Testis (tissue), 3 donors: ENCODE measurements around the gene NUPR1. TPM values are rescaled to one million over a fixed set of nuclear protein-coding genes. Genes with fewer than 3 reads are reported as not detected.

Experiments used
- DNase-seq: peaks from one replicate; pipeline ENCODE4 v3.0.0-alpha.2; 2019
- H3K27ac ChIP-seq, 2 donors: fragments of 200-600 bp; sonication (generic); one replicate each; pipeline ENCODE4 v1.5.1; 2019
- H3K27me3 ChIP-seq: fragments of 200-600 bp; sonication (generic); one replicate; pipeline ENCODE4 v1.5.1; 2019
- H3K36me3 ChIP-seq: fragments of 200-600 bp; sonication (generic); one replicate; pipeline ENCODE4 v1.5.1; 2017; ENCODE audit warnings: low read depth; ENCODE audit errors: missing control alignments
- H3K4me1 ChIP-seq: fragments of 200-600 bp; sonication (generic); one replicate; pipeline ENCODE4 v1.5.1; 2019
- H3K4me3 ChIP-seq, 2 donors: fragments of 200-600 bp; sonication (generic); one replicate each; pipeline ENCODE4 v1.5.1; 2017 to 2019
- H3K9me3 ChIP-seq: fragments of 200-600 bp; sonication (generic); one replicate; pipeline ENCODE4 v1.5.1; 2017
- CTCF ChIP-seq, 3 experiments: fragments of 450-650 bp in 2 of 3; fragments of 200-600 bp in 1 of 3; sonication (generic) in 1 of 3; IDR thresholded peaks; one replicate each; pipeline ENCODE4 v1.5.1; 2016 to 2019; ENCODE audit warnings: antibody characterized with exemption in 3 of 3, mild to moderate bottlenecking in 2 of 3, moderate library complexity in 1 of 3
- POLR2A ChIP-seq: fragments of 450-650 bp; IDR thresholded peaks from one replicate; pipeline ENCODE4 v1.6.1; 2017; ENCODE audit warnings: antibody characterized with exemption, mild to moderate bottlenecking, moderate library complexity
- WGBS, 2 donors: methylation state at CpG; one replicate each; pipeline ENCODE4 v1.1.5; 2018; 5-methylcytosine and 5-hydroxymethylcytosine counted together
- intact Hi-C: fragments of 100-400 bp; cut with DNase I; formaldehyde crosslinking; loops from one replicate; pipeline ENCODE4 v1.15.1; 2023; ENCODE audit warnings: low total_unique reads
- polyA plus RNA-seq: library from polyadenylated mRNA; stranded (reverse); fragments of 350-450 nt; fragmentation: Illumina TruSeq; extraction: RNeasy Lipid Tissue Mini Kit (QIAGEN cat#74804); gene quantifications from one replicate; pipeline ENCODE4 v1.2.3, GENCODE V29; 2014; ENCODE audit warnings: low read depth, low replicate concordance; ENCODE audit not compliant: insufficient read depth
- total RNA-seq, 2 donors: library from RNA; depleted of rRNA; stranded (reverse); fragments of >200 nt; gene quantifications; one replicate each; pipeline ENCODE4 v1.2.3, GENCODE V29; 2016

Gene NUPR1
- total and polyA plus RNA-seq, 3 donors from 2014 or later, result 38.0 to 159 (median 46.6) TPM

DNA sequence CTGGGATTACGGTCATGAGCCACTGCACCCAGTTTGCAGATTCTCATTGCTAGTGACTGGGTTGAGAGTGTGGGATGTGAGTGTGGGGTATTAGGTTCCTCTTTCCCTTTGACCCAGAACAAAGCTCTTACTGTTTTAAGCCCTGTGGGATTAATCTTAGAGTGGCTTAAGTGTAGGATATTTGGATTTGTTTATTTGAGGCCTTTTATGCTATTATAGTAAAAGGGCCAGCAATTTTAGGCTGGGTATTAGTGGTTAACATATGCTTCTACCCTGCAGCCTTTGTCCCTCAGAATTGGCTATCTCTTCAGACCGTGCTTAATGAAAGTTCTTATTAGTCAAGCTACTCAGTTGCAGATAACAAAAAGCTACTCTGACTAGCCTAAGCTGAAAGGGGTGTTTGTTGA lies 18.1 kb upstream of the NUPR1 start:
- Histone ChIP-seq H3K27ac (no peak overlapping the region), H3K36me3 (no peaks in the 10 kb centered on the region), H3K4me1 (peaks cover 19% of the 10 kb centered on the region), H3K27me3 (no peaks in the 10 kb centered on the region), H3K9me3 (no peaks in the 10 kb centered on the region), H3K4me3 (no peak overlapping the region)
- DNase-seq, result no peak
- TF ChIP-seq CTCF (IDR thresholded peaks at IDR 0.05), result no peak
- TF ChIP-seq POLR2A, result no peak
- intact Hi-C loops, result no loop called here
- 55 to 70% methylated on average over 2 of the region's 2 CpGs for WGBS, 2 donors

DNA sequence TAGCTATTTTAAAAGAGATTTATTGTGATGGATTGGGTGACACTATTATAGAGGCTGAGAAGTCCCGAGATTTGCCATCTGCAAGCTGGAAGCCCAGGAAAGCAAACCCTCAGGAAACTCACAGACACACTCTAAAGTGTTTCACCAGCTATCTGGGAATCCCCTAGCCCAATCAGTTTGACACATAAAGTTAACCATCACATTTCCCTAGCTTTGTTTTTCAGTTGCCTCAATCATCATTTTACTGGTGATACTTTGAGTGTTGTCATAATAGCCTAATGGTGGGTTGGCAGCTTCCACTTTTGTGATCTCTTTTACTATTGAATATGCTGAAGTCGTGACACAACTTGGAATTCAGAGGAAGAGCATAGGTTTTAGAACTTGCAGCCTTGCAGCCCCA lies 16.8 kb upstream of the NUPR1 start:
- Histone ChIP-seq H3K27me3 (no peaks in the 10 kb centered on the region), H3K27ac (no peak overlapping the region), H3K36me3 (no peaks in the 10 kb centered on the region), H3K4me3 (no peak overlapping the region), H3K4me1 (peaks cover 12% of the 10 kb centered on the region), H3K9me3 (no peaks in the 10 kb centered on the region)
- intact Hi-C loops, result no loop called here
- 67 to 87% methylated on average over 2 of the region's 2 CpGs for WGBS, 2 donors
- TF ChIP-seq CTCF (IDR thresholded peaks at IDR 0.05) (no peak), POLR2A (no peak)
- DNase-seq, result no peak

DNA sequence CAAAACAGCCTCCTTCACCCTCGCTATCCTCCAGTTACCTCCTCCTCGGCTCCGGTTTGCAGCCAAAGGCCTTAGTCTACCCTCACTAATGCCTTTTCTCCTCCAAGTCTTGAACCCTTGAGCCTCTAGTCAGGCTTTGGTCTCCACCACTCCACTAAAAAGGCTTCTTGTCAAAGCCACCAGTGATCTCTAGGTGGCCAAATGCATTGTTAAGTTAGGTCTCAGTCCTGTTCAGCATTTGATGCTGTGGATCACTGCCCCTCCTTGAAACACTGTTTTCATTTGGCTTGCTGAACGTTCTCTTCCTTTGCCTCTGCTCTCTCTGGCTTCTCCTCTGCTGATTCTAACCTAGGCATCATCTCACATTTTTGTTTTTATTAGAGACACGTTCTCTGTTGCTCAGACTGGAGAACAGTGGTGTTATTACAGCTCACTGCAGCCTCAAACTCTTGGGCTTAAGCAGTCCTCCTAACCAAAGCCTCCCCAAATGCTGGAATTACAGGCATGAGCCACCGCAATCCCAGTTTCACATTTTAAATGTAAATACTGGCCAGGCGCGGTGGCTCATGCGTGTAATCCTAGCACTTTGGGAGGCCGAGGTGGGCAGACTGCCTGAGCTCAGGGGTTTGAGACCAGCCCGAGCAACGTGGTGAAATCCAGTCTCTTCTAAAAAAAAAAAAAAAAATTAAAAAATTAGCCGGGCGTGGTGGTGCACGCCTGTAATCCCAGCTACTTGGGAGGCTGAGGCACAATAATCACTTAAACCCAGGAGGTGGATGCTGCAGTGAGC lies 16.1 kb upstream of the NUPR1 start:
- H3K27ac ChIP-seq, result peak overlapping the region; percentile 92 to 95
- H3K27me3 ChIP-seq, result no peaks in the 10 kb centered on the region
- H3K4me3 ChIP-seq, result peak overlapping the region; percentile 56 to 76
- H3K36me3 ChIP-seq, result no peaks in the 10 kb centered on the region
- no peak for DNase-seq
- intact Hi-C loops, result no loop called here
- no peak for TF ChIP-seq CTCF (IDR thresholded peaks at IDR 0.05)
- TF ChIP-seq POLR2A, result no peak
- H3K4me1 ChIP-seq, result peaks cover 12% of the 10 kb centered on the region
- H3K9me3 ChIP-seq, result no peaks in the 10 kb centered on the region
- 53 to 67% methylated on average over 15 of the region's 15 CpGs for WGBS, 2 donors

DNA sequence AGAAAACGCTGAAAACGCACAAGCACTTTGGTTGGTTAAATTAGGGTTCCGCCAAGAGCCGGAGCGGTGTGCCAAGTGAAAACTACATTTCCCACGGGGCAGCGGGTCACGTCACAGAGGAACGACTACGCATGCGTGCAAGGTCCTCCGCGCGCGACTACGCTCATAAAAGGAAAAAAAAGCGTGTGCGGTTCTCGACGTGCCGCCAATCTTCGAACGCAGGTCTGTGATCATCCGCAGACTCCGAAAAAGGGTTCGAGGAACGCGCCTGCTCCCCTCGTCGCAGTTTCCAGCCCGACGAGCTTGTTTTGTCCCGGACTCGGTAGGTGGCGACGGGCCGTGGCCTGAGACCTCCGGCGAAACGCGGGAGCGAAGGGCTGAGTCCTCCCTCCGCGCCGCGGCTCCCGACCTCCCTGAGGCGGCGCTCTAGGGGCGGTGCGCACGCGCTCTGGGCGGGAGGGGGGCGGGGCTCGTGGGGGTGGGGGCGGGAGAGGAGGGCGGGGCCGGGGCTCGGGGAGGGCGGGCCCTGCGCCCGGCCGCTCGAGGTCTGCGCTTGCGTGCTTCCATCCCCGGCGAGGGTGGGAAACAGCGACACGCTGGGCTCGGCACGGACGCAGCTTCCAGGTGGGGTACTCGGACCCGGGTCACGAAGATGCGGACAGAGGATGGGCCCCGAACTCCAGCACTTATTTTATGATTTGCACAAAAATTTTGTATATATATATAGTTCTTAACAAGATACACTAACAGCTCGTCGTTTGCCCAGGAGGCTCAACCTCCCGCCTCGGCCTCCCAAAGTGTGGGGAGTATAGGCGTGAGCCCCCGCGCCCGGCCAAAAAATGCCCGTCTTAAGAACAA lies 15.2 kb upstream of the NUPR1 start, which contains the start of gene SGF29:
SGF29 (plus strand) TSS at position 145 of the 858 bp plus-strand sequence. CDS start 27,150 bp downstream, outside the sequence.
- intact Hi-C loops, result no loop called here
- no peaks in the 10 kb centered on the region for H3K36me3 ChIP-seq
- no peaks in the 10 kb centered on the region for H3K27me3 ChIP-seq
- H3K27ac ChIP-seq, result peak within 1 kb of the TSS; percentile 92 to 95
- DNase-seq, result peak; percentile 96
- H3K4me1 ChIP-seq, result peaks cover 12% of the 10 kb centered on the region
- peak; percentile 72 for TF ChIP-seq POLR2A
- peak; percentile 9 to 12 (median 12) for TF ChIP-seq CTCF (IDR thresholded peaks at IDR 0.05)
- H3K9me3 ChIP-seq, result no peaks in the 10 kb centered on the region
- 1 to 2% methylated on average over 43 to 65 of the region's 88 CpGs for WGBS, 2 donors
- peak within 1 kb of the TSS; percentile 56 to 76 for H3K4me3 ChIP-seq
